Muscle of leg (tissue), 11 donors: ENCODE data around the gene MAGI2. TPM values are rescaled to one million over a fixed set of nuclear protein-coding genes. Genes with fewer than 3 reads are reported as not detected.

ENCODE experiments used
- DNase-seq: peaks from one replicate; pipeline ENCODE4 v3.0.0; 2013
- H3K27ac ChIP-seq: one replicate; pipeline ENCODE4 v1.5.1; 2013; ENCODE audit warnings: mild to moderate bottlenecking, low read length, control low read depth
- H3K27me3 ChIP-seq: one replicate; pipeline ENCODE4 v1.6.1; 2013; ENCODE audit warnings: low read length; ENCODE audit not compliant: control insufficient read depth, insufficient read depth
- H3K36me3 ChIP-seq: one replicate; pipeline ENCODE4 v1.6.1; 2013; ENCODE audit warnings: low read length; ENCODE audit not compliant: control insufficient read depth, insufficient read depth
- H3K4me1 ChIP-seq: one replicate; pipeline ENCODE4 v1.6.1; 2013; ENCODE audit warnings: low read length; ENCODE audit not compliant: control insufficient read depth, insufficient read depth
- H3K4me3 ChIP-seq: one replicate; pipeline ENCODE4 v1.5.1; 2013; ENCODE audit warnings: low read length, control low read depth
- H3K9me3 ChIP-seq: replicated peaks from 2 replicates; pipeline ENCODE4 v1.6.1; 2013; ENCODE audit warnings: low read depth, low read length; ENCODE audit not compliant: control insufficient read depth
- WGBS: methylation state at CpG from one replicate; pipeline ENCODE4 v1.1.5; 2013; ENCODE audit warnings: missing lambda C conversion rate; ENCODE audit not compliant: insufficient coverage; 5-methylcytosine and 5-hydroxymethylcytosine counted together
- polyA plus RNA-seq, 8 donors: library from polyadenylated mRNA; unstranded; fragments of 120-200 nt; gene quantifications; one replicate each; pipeline versions ENCODE4 v1.2.1 to v1.2.3, GENCODE V29; 2013; ENCODE audit warnings: inconsistent platforms in 1 of 8, low replicate concordance in 1 of 8; ENCODE audit not compliant: insufficient read length in 8 of 8, insufficient read depth in 1 of 8
- total RNA-seq: library from RNA; stranded (reverse); fragments of 120-200 nt; gene quantifications from one replicate; pipeline ENCODE4 v1.2.4, GENCODE V29; 2013

The MAGI2 gene
- total and polyA plus RNA-seq, 9 donors, result 3.5 to 6.3 (median 5.2) TPM

DNA sequence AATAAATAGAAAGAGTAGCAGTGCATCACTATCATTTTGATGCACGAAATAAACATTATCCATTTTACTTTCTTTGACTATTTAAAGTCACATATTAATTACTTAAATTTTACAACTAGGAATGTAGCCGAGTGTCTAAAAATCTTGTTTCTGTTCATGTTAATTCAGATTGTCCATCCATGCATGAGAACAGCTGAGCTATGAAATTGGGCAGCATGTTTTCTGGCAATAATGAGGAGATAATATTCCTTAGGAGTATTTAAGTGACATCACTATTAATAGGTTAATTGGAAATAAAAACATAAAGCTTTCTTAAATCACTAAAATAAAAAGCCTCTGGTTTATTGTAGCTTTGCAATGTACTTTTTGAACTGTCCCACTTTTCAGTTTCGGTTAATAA, 1361.1 kb downstream of the MAGI2 start:
- no peaks in the 10 kb centered on the region for H3K9me3 ChIP-seq
- no peak overlapping the region for H3K27ac ChIP-seq
- H3K4me3 ChIP-seq, result no peak overlapping the region
- H3K27me3 ChIP-seq, result no peaks in the 10 kb centered on the region
- H3K4me1 ChIP-seq, result no peaks in the 10 kb centered on the region
- 80% methylated on average over 1 of the region's 3 CpGs for WGBS
- no peaks in the 10 kb centered on the region for H3K36me3 ChIP-seq
- DNase-seq, result no peak

GRCh38 chr7:78090616-78091015, 1362.9 kb downstream of the MAGI2 start:
- Histone ChIP-seq H3K36me3 (no peaks in the 10 kb centered on the region), H3K9me3 (no peaks in the 10 kb centered on the region)
- DNase-seq, result peak; percentile 33

GRCh38 chr7:78083476-78084120, 1369.9 kb downstream of the MAGI2 start:
- no peak overlapping the region for H3K27ac ChIP-seq

More at GRCh38 chr7:78090616-78091015, 1362.9 kb downstream of the MAGI2 start:
- H3K27ac ChIP-seq, result no peak overlapping the region
- H3K4me3 ChIP-seq, result no peak overlapping the region
- H3K4me1 ChIP-seq, result no peaks in the 10 kb centered on the region
- H3K27me3 ChIP-seq, result no peaks in the 10 kb centered on the region

GRCh38 chr7:78082556-78082955, 1370.9 kb downstream of the MAGI2 start:
- no peak overlapping the region for H3K4me3 ChIP-seq
- no peaks in the 10 kb centered on the region for H3K9me3 ChIP-seq
- no peaks in the 10 kb centered on the region for H3K4me1 ChIP-seq
- H3K27me3 ChIP-seq, result no peaks in the 10 kb centered on the region
- peak; percentile 20 for DNase-seq
- no peak overlapping the region for H3K27ac ChIP-seq
- no peaks in the 10 kb centered on the region for H3K36me3 ChIP-seq
- 82% methylated on average over 4 of the region's 5 CpGs for WGBS

More at GRCh38 chr7:78083476-78084120, 1369.9 kb downstream of the MAGI2 start:
- Histone ChIP-seq H3K4me1 (no peaks in the 10 kb centered on the region), H3K9me3 (no peaks in the 10 kb centered on the region), H3K4me3 (no peak overlapping the region), H3K27me3 (no peaks in the 10 kb centered on the region), H3K36me3 (no peaks in the 10 kb centered on the region)
- no peak for DNase-seq
- WGBS, result 88% methylated on average over 3 of the region's 6 CpGs

- 83% methylated on average over 3 of the region's 4 CpGs for WGBS
- H3K9me3 ChIP-seq, result no peaks in the 10 kb centered on the region
- no peak for DNase-seq
- no peaks in the 10 kb centered on the region for H3K4me1 ChIP-seq
- H3K27me3 ChIP-seq, result no peaks in the 10 kb centered on the region
- H3K4me3 ChIP-seq, result no peak overlapping the region
- H3K27ac ChIP-seq, result no peak overlapping the region
- no peaks in the 10 kb centered on the region for H3K36me3 ChIP-seq
Measured at GRCh38 chr7:78081888-78082287, 1371.6 kb downstream of the MAGI2 start.

DNA sequence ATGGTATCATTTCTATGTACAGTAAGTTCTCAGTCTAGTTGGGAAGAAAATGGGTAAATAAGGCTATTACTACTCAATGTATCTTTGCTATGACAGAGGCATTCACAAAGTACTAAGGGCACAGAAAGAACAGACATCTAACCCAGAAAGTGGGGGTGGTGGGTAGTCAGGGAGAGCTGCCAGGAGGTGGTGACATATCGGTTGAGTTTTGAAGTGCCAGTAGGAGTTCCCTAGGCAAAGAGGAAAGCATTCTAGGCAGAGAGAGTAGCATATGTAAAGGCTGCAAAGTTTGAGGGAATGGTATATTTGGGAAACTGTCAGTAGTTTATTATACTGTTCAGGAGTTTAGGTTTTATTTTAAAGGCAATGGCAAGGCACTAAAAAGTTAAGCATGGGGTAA, 1372.1 kb downstream of the MAGI2 start:
- Histone ChIP-seq H3K27ac (no peak overlapping the region), H3K9me3 (no peaks in the 10 kb centered on the region), H3K4me1 (no peaks in the 10 kb centered on the region), H3K4me3 (no peak overlapping the region), H3K27me3 (no peaks in the 10 kb centered on the region), H3K36me3 (no peaks in the 10 kb centered on the region)
- no peak for DNase-seq
- WGBS, result 92% methylated on average over 1 of the region's 1 CpG

- Histone ChIP-seq H3K4me1 (no peaks in the 10 kb centered on the region), H3K36me3 (no peaks in the 10 kb centered on the region), H3K9me3 (no peaks in the 10 kb centered on the region), H3K27me3 (no peaks in the 10 kb centered on the region), H3K27ac (no peak overlapping the region), H3K4me3 (no peak overlapping the region)
- DNase-seq, result peak; percentile 1
- 84% methylated on average over 3 of the region's 4 CpGs for WGBS
Measured at GRCh38 chr7:78080811-78081210, 1372.7 kb downstream of the MAGI2 start.

DNA sequence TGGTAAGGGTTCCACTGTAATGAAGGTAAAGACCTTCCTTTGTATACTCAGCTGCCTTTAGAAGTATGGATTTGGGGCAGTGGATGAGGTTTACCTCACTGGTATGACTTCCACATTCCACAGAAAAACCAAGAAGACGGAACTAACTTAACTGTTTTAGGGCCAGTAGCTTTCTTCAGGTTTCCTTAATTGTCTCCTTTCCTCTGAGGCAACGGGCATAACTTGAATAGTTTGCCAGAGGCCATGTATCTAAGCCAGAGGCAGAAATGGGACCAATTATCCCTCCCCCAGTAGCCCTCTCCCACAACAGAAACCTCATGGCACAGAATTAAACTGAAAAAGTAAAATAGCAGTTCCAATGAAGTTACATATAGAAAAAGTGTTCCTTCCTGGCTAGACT, 1373.2 kb downstream of the MAGI2 start:
- no CpG with 5 or more reads among the region's 2 CpGs for WGBS
- Histone ChIP-seq H3K27me3 (no peaks in the 10 kb centered on the region), H3K9me3 (no peaks in the 10 kb centered on the region), H3K4me1 (no peaks in the 10 kb centered on the region), H3K27ac (no peak overlapping the region), H3K36me3 (no peaks in the 10 kb centered on the region), H3K4me3 (no peak overlapping the region)
- no peak for DNase-seq

DNA sequence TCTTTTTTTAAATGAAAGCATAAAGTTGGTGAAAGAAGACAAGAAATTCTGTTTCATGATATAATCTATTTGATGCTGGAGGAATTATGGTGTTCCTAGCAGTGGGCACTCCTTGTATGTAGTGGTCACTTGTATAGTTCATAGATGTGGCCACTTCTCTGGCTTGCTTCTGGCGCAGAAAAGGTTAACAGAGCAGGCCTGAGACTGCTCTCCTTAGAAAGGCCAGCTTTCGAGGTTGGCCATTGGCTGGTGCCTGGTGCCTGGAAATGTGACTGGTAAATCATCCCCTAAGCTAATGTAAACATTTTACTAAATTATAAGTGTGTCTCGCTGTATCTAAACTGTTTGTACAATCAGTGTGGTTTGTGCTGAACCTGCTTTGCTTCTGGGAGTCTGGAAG, 1378.8 kb downstream of the MAGI2 start:
- no peaks in the 10 kb centered on the region for H3K36me3 ChIP-seq
- H3K27ac ChIP-seq, result no peak overlapping the region
- 83% methylated on average over 1 of the region's 3 CpGs for WGBS
- no peaks in the 10 kb centered on the region for H3K4me1 ChIP-seq
- no peaks in the 10 kb centered on the region for H3K27me3 ChIP-seq
- no peak overlapping the region for H3K4me3 ChIP-seq
- no peaks in the 10 kb centered on the region for H3K9me3 ChIP-seq
- no peak for DNase-seq

DNA sequence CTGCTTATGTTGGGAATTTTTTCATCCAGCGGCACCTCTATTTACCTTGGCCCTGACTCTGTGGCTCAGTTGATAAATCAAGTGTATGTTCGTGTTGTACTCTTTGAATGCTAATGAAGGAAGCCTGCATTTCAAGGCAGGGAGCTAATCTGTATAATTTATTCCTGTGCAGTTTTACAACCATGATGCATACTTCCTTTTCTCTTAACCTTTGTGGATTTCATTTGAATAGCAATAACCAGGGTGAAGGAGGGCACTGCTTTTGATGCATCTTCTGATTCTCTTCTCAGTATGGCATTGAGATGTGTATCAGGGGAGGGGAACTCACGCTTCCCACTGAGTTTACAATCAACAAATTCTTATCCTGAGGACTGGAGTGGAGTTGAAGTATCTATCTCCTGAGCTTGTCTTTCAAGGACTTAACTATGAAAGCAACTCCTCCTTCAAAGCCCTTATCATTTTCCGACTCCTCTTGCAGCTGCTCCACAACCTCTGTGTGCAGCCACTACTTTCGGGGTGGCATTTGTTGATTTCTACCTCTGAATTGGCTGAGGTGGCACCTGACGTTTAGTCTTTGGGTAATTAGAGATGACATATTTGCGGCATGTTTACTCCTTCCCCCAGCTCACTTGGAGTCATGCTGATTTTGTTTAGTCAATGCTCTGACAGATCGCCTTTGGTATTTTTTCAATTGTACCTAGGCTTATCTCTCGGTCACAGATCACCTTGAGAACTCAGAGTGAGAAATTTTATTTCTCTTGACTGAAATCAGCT, 1379.7 kb downstream of the MAGI2 start:
- 51% methylated on average over 2 of the region's 9 CpGs for WGBS
- no peak for DNase-seq
- H3K36me3 ChIP-seq, result no peaks in the 10 kb centered on the region
- H3K27me3 ChIP-seq, result no peaks in the 10 kb centered on the region
- H3K4me1 ChIP-seq, result no peaks in the 10 kb centered on the region
- H3K9me3 ChIP-seq, result no peaks in the 10 kb centered on the region
- H3K27ac ChIP-seq, result no peak overlapping the region
- H3K4me3 ChIP-seq, result no peak overlapping the region
